ENCODE measurements around the gene GC.
"Not testable (repeated sequence)": the region's sequence is repeated elsewhere in the genome, so short reads cannot be mapped to it uniquely, and the experiment has no call there.

GC gene

DNA sequence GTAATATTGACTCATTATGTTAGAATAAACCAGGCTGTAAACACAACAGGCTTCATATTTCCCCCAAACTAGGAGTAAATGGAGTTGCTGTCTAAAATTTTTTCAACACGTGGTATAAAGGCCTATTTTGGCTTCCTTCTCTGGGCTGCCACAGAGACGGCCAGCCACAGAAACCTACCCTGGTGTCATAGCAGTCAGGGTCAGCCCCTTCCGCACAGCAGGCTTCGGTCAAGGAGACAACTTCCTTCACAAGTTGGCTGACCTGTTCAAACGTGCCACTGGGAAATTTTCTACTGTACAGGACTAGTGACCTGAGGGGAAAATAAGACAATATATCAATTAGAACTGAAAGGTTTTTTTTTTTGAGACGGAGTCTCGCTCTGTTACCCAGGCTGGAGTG lies 15.8 kb downstream of the GC start:
- no peak for DNase-seq (ENCODE audit: low read depth in 2 of 2)

DNA sequence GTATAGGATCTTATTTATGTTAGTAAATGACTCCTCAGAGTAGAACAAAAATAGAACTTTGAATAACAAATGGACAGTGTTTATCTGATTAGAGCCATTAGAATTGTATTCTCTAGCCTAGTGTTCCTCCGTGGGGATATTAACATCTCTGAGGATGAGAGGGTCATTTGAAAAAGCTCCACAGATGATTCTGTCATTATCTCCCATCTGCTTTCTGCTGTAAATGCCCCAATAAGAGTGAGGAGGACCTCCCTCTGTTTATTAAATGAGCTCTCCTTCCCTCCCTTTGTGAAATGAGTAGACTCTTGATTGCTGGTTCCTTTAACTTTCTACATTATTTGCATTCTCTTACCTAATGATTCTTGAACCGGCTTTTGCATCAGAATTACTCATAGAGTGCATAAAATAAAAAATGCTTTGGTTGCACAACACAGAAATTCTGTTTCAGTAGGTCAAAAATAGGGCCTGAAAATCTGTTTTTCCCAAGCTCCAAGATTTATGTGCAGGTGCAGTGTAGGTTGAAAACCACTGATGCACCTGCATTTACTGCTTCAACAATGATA lies 18.0 kb downstream of the GC start:
- DNase-seq (ENCODE audit: low read depth in 2 of 2), result no peak

DNA sequence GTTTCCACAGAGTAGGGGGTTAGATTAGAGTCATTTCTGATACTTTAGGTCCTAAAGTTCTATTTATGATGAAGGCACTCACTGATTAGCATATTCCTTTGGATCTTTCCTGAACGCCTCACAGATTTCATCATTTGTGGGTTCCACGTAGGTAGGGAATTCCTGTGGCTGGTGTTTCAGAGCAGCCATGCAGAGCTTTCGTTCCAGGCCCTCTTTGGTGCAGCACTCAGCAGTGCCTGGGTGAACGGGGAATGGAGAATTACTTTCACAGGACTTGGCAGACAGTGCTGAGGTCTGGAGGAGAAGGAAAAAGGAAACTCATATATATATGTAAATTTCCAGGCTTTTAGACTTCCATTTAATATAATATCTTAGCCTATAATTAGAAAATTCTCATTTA lies 18.5 kb downstream of the GC start:
- no peak for DNase-seq (ENCODE audit: low read depth in 2 of 2)

DNA sequence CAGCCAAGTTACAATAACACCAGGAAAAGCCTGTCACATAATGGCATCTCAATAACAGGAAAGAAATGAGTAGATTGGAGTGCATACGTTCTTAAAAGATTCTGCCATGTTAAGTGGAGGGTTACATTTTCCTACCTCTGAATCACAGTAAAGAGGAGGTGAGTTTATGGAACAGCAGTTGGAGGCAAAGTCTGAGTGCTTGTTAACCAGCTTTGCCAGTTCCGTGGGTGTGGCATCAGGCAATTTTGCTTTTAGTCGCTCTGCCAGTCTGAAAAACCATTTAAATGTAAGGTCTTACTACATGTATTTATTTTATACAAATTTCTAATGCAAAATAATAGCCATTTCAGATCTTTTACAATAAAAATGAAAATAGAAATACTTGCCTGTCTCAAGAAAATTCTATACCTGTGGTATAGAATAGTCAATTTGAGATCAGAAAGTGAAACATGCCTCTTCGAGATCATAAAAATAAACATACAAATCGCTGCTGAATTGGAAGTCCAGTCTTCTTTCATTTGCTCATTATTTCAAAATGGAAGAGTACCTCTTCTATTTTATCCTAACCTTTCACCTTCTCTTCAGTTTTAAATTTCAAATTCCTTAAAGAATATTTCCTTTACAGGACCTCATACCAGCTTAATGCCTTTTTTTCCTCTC lies 31.4 kb downstream of the GC start:
- DNase-seq (ENCODE audit: low read depth in 2 of 2), result no peak

DNA sequence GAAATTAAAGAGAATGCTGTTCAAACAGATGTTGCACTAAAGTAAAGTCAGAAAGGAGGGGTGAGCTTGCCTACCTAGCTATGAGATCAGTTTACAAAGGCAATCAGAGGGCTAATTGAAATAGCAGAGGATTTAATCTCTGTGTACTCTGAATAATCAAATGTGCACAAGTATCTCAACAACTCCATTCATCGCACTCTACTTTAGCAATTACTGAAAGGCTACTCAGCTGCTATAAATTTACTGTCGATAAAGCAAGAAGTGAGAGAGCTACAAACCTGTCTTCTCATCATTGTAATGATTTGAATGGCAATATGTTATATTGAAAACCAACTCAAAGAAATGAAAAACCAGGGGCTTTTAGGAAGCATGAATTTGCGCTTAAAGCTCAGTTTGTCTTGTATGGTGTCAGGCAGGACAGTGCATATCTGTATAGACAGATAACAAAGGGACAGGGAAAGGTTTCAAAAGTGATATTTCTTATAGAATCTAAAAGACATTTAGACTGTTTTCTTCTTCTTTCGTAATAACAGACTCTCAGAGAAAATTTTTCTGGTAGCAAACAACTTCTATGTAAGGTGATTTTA lies 34.8 kb downstream of the GC start:
- DNase-seq (ENCODE audit: low read depth in 2 of 2), result no peak

DNA sequence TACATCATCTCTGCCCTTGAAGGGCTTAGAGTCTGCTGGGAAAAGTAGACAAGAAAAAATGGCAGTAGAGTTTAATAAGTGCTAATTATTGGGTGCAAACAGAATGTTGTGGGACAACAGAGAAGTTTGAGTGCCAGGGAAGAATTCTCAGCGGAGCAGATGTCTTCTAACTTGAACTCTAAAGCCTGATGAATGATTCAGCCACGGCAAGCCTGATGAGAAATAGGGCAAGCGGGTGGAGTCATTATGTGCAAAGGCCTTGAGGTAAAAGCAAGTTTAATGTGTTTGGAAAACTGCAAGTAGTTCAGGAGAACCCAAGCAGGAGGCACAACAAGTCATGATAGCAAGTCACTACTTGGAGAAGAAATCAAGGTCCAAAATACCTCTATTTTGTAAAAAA lies 37.5 kb downstream of the GC start:
- DNase-seq (ENCODE audit: low read depth in 2 of 2), result no peak

DNA sequence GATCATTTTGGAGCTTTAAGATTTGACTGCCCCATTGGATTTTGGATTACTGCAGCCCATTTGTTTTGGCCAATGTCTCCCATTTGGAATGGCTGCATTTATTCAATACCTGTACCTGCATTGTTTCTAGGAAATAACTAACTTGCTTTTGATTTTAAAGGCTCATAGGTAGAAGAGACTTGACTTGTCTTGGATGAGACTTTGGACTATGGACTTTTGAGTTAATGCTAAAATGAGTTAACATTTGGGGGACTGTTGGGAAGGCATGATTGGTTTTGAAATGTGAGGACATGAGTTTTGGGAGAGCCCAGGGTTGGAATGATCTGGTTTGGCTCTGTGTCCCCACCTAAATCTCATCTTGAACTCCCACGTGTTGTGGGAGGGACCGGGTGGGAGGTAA lies 45.1 kb downstream of the GC start:
- DNase-seq (ENCODE audit: low read depth in 2 of 2), result not testable (repeated sequence)

DNA sequence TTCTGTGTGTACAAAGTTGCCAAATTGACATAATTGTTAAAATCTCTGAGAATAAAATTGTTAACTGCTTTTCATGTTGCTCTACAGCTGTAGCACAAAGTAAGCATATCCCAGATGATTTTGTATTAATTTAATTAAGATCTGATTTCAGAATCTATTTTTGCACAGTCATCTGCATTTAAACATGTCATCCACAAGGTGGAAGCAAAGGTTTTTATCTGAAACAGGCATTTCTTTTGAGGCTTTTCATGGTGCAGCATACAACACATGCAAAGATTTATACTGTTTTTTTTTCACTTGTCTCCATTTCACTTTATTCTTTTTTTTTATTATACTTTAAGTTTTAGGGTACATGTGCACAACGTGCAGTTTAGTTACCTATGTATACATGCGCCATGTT lies 51.2 kb downstream of the GC start:
- no peak for DNase-seq (ENCODE audit: low read depth in 2 of 2)

DNA sequence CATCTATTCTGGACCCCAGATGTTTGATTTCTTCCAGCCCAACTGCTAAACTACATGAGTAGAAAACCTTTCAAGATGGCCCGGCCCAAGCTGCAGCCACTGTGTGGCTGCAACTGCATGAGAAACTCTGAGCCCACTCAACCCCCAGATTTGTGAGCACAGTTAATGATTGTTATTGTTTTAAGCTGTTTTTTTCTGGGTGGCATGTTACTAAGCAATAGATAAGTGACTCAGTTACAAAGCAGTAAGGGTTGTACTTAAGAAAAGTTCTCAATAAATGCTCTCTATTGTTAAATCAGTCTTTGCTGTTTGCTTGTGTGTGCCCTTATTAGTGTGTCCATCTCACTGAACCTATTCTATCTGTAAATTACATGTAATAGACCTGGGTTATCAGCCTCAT lies 51.8 kb downstream of the GC start:
- DNase-seq (ENCODE audit: low read depth in 2 of 2), result no peak

DNA sequence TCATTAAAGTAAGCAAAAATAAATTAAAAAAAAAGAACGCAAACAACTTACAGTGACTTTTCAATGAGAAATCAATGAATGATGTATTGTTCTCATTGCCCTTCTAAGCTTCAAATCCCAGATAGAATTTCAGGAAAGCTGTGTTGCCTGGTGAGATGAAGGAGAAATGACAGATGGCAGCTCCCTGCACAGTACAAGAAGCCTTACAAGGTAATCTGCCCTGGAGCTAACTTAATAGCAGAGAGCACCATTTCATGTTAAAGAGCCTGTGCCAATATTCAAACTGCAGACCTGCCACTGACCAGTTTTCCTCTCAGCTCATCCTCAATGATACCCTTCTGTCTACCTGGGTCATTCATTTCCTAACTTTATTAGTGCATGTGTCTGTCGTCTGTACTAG lies 54.0 kb downstream of the GC start:
- DNase-seq (ENCODE audit: low read depth in 2 of 2), result no peak

DNA sequence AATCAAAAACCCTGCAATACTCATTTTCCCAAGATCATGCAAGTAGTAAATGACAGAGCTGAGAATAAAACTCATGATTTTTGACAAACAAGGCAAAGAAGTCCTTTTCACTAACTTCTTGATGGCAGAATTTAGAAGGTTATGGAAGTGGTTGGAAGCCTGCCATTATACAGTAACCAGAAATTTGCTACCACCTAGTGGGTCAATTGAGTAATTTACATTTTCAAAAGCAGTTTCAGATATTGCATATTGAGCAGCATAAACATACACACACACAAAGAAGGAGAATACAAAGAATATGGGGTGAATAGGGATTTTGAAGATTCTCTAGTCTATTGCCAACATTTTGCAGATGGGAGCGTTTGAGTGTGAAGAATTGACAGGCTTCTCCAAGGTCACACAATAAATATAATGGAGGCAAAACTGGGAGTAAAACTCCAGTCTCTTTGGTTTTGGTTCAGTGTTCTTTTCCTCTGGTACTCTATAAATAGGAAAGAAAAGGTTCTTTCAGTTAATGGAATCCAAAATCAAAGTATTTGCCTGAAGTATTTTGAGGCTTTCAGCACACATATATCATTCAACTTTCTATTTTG lies 70.2 kb downstream of the GC start:
- no peak for DNase-seq (ENCODE audit: low read depth in 2 of 2)

DNA sequence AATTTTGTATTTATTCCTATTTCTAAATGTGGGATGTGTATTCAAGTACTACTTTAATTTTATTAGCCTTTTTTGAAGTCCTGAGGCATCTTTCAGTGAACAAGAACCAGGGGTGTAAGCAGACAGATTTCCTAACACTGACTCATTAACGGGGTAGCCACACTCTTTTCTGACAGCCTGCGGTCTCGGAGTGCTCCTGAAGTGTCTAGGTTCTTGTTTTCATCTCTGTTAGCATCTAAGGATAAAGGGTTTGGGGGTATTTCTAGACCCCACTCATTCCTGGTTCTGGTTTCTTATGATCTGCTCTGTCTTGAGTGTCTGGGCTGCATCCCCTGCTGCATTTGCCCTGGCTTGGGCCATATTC lies 71.9 kb downstream of the GC start:
- DNase-seq (ENCODE audit: low read depth in 2 of 2), result no peak

DNA sequence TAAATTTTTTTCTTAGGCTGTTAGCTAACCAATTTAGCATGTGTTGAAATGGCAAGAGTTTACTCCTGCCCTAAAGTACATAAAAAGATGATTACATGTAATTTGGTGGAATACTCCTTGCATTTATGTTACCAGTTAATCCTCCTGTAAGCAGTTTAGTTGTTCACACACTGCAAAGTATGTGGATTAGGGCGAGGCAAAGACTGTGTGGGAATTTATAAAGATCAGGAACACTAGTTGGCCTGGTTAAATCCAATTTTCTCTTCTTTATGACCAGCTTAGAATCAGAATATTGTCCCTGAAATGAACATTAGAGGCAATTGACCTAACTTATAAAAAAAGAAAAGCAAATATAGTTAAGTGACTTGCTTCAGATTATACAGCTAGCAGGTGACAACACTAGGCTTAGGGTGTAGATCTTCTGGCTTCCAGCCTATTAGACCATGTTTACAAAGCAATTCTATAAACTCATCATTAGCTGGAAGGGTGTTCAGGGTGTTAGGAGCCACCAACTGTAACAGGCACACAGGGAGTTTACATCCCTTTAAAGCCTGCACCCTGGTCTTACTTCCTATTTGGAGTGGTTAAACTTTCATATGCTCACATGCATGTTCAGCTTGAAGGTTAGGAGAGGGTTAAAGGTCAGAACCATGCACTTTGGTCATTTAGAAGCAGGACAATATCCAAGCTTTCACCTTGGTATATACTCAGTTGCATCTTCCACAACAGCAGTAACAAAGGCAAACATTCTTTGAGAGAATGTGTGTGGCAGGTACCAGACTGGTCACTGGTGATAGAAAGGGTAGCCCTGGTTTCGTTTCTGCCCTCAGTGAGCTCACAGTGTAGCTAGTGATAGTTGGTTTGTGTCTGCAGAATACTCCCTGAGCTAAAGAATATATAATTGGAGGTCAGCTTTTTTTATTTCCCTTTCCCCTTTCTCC lies 72.6 kb downstream of the GC start:
- no peak for DNase-seq (ENCODE audit: low read depth in 2 of 2)

DNA sequence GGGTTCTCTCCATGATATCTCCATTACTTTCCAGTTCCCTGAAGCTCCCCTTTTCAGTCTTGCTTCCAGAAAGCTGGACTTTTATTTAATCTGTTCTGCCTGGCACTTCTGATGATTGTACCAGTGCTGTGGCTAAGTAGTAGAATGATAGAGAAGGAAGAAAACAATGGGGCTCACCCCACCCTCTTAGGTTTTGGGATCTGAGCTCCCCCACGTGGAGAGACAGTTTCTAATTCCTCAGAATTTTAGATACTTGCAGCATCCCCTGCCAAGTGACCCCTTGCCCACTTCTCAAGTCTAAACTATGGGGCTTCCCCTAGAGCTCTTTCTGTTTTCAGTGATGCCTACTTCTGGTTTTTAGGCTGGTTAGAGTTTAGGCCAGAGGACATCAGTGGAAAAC lies 73.9 kb downstream of the GC start:
- no peak for DNase-seq (ENCODE audit: low read depth in 2 of 2)

DNA sequence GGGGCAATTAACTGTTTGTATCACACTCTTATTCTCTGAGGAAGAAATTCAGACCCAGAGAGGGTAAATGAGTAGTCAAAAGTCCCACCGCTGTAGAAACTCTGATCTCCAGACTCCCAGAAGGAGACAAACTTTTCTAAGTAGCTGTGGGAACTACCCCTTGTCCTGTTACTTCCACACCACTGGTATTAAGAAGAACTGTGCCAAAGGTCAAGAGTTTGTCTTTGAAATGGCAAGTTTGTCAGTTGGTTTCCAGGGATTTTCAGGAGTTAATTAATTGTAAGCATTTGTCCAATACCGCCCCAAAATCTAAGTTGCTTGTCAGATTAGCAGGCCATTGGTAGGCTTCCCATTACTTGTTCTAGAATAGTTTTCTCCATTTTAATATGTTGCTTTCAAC lies 85.7 kb downstream of the GC start:
- DNase-seq (ENCODE audit: low read depth in 2 of 2), result no peak

DNA sequence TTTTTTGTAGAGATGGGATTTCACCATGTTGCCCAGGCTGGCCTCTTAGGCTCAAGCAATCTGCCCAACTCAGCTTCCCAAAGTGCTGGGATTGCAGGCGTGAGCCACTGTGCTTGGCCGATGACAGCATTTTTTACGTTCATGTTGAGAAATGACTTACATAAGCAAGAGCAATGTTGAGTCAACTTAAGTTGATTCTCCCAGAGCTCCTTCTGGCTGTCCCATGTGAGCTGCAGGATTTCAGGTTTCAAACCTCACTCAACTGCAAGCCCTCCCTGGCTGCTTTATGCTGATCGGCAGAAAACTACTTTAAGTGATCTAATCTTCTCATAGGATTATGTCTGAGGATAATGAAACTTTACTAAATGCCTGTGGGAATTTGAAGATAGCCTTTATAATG lies 86.8 kb downstream of the GC start:
- DNase-seq (ENCODE audit: low read depth in 2 of 2), result no peak

DNA sequence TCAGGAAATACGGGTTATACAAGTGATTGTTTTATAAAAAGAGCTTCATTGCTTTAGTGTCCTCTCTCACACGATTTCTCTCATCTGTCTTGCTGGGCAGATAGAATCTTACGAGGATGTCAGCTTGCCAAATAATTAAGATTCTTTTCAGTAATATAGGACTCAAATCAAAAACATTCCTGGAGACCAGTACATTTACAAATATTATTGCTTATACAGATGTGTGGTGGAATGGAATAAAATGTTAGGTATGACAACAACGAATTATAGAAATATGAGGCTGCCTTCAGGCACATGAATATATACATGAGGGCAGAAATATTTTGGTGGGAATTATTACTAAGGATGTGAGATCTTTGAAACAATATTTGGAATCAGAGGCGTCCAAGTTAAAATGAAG lies 88.9 kb downstream of the GC start:
- DNase-seq (ENCODE audit: low read depth in 2 of 2), result no peak

DNA sequence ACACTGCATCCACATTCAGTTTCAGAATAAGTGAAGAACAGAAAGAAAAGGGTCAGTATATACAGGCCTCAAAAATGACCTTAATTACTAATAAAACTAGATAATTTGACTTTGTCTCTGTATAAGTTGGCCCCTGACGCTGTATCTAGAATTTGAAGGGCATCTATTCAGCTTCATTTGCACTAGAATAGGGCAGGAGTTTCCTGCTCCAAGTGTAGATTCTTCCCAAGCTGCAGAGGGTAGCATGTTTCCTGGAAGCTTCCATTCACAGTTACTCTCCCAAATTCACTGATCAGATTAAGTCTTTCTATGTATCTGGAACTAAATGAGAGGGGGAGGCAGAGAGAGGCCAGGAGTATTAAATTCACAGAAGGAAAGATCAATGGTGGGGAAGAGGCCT lies 90.9 kb downstream of the GC start:
- DNase-seq (ENCODE audit: low read depth in 2 of 2), result no peak

DNA sequence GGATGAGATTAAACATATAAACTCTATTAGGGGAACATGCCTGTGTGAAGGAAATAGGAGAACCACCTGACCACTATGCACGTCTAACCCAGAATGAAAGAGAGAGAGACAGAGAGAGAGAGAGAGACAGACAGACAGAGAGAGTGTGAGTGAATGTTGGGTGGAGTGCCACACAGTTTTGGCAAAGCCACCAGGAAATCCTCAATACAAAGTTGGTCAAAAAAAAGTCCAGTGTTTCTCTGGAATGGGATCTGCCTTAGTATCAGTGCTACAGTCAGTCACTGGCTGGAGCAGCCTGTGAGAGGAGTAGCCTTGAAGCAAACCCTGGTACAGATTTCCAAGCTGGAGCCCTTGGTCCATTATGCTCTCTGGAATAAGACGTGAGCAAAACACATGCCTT lies 91.7 kb downstream of the GC start:
- no peak for DNase-seq (ENCODE audit: low read depth in 2 of 2)
